ENCODE results near the gene NME4.
"Not testable (repeated sequence)": the region's sequence is repeated elsewhere in the genome, so short reads cannot be mapped to it uniquely, and the experiment has no call there.

The NME4 gene

GRCh38 chr16:399340-400019 is 2.5 kb downstream of the NME4 start:
- DNase-seq = no peak

- DNase-seq = no peak
Observed at GRCh38 chr16:400061-400591, 3.1 kb downstream of the NME4 start.

- peak; percentile 71 for DNase-seq
Observed at GRCh38 chr16:401468-402348, 4.7 kb downstream of the NME4 start, which contains the start of gene DECR2. Gene DECR2 (plus strand): TSS chr16:401885. CDS start chr16:401964, 79 bp downstream.

- no peak for DNase-seq
Observed at GRCh38 chr16:404971-405486, 8.0 kb downstream of the NME4 start.

GRCh38 chr16:405548-406506 is 8.8 kb downstream of the NME4 start:
- no peak for DNase-seq

- DNase-seq = no peak
Observed at GRCh38 chr16:407253-407652, 10.3 kb downstream of the NME4 start.

GRCh38 chr16:410516-411178 is 13.6 kb downstream of the NME4 start:
- DNase-seq = no peak

GRCh38 chr16:411576-412265 is 14.7 kb downstream of the NME4 start:
- DNase-seq = no peak

- no peak for DNase-seq
Observed at GRCh38 chr16:414395-415169, 17.6 kb downstream of the NME4 start.

GRCh38 chr16:415170-415498 is 18.1 kb downstream of the NME4 start:
- not testable (repeated sequence) for DNase-seq

- not testable (repeated sequence) for DNase-seq
Observed at GRCh38 chr16:422179-422578, 25.2 kb downstream of the NME4 start.

GRCh38 chr16:424033-424622 is 27.1 kb downstream of the NME4 start:
- DNase-seq = peak; percentile 69

GRCh38 chr16:424623-425081 is 27.7 kb downstream of the NME4 start:
- no peak for DNase-seq

- DNase-seq = peak; percentile 57
Observed at GRCh38 chr16:425082-425718, 28.2 kb downstream of the NME4 start, which contains the start of gene RAB11FIP3. Gene RAB11FIP3 (plus strand): TSS chr16:425649. CDS start chr16:426007, 358 bp downstream.

GRCh38 chr16:425740-426114 is 28.7 kb downstream of the NME4 start:
- DNase-seq = no peak

GRCh38 chr16:426115-426905 is 29.3 kb downstream of the NME4 start:
- no peak for DNase-seq

GRCh38 chr16:426906-427249 is 29.9 kb downstream of the NME4 start:
- no peak for DNase-seq

- DNase-seq = no peak
Observed at GRCh38 chr16:427250-427649, 30.3 kb downstream of the NME4 start.

- no peak for DNase-seq
Observed at GRCh38 chr16:430904-431303, 33.9 kb downstream of the NME4 start.

All from NCI-H446 treated with DMSO at 0.1 percent for 48 hours (cell line).